Mesenchymal stem cell (in vitro differentiated cells and primary cell): Measurements from ENCODE around the gene COASY.
"Not testable (repeated sequence)": the region's sequence is repeated elsewhere in the genome, so short reads cannot be mapped to it uniquely, and the experiment has no call there.

Experiments
- DNase-seq: peaks from one replicate; pipeline ENCODE4 v3.0.0-alpha.2; 2013
- H2AFZ ChIP-seq: one replicate; pipeline ENCODE4 v1.6.1; 2013; ENCODE audit warnings: low read depth, mild to moderate bottlenecking, control low read depth, inconsistent platforms, low read length, moderate library complexity
- H2AK5ac ChIP-seq: 2 replicates; pipeline ENCODE4 v1.6.1; 2013; ENCODE audit warnings: low read length, moderate library complexity, mild to moderate bottlenecking, inconsistent platforms; ENCODE audit not compliant: severe bottlenecking
- H2BK120ac ChIP-seq: one replicate; pipeline ENCODE4 v1.6.1; 2013; ENCODE audit warnings: low read depth, mild to moderate bottlenecking, inconsistent platforms, low read length, moderate library complexity
- H2BK12ac ChIP-seq, 2 experiments: one replicate each; pipeline ENCODE4 v1.6.1; 2013; ENCODE audit warnings: inconsistent platforms in 2 of 2, low read length in 2 of 2, mild to moderate bottlenecking in 2 of 2, moderate library complexity in 2 of 2, control low read depth in 1 of 2
- H2BK15ac ChIP-seq: one replicate; pipeline ENCODE4 v1.6.1; 2013; ENCODE audit warnings: mild to moderate bottlenecking, low read depth, inconsistent platforms; ENCODE audit not compliant: poor library complexity, severe bottlenecking
- H2BK5ac ChIP-seq: 2 replicates; pipeline ENCODE4 v1.6.1; 2013; ENCODE audit warnings: low read depth, mild to moderate bottlenecking, low read length, control low read depth, inconsistent platforms; ENCODE audit not compliant: poor library complexity, severe bottlenecking
- H3K14ac ChIP-seq, 2 experiments: one replicate each; pipeline ENCODE4 v1.6.1; 2013; ENCODE audit warnings: inconsistent platforms in 2 of 2, low read length in 2 of 2, control low read depth in 1 of 2, mild to moderate bottlenecking in 1 of 2, moderate library complexity in 1 of 2
- H3K18ac ChIP-seq, 2 experiments: one replicate each; pipeline ENCODE4 v1.6.1; 2013; ENCODE audit warnings: inconsistent platforms in 2 of 2, low read length in 2 of 2, control low read depth in 1 of 2, low read depth in 1 of 2, mild to moderate bottlenecking in 1 of 2
- H3K23ac ChIP-seq, 2 experiments: one replicate each; pipeline ENCODE4 v1.6.1; 2013; ENCODE audit warnings: inconsistent platforms in 2 of 2, low read length in 2 of 2, mild to moderate bottlenecking in 2 of 2, moderate library complexity in 2 of 2, control low read depth in 1 of 2
- H3K27ac ChIP-seq: 2 replicates; pipeline ENCODE4 v1.5.1; 2013; ENCODE audit warnings: mild to moderate bottlenecking, moderate library complexity, low read length, control low read depth, inconsistent platforms; ENCODE audit not compliant: poor library complexity, severe bottlenecking
- H3K27me3 ChIP-seq, 2 experiments: 2 replicates each; pipeline versions ENCODE4 v1.6.1 to v1.7.0; 2013; ENCODE audit warnings: low read length in 2 of 2, mild to moderate bottlenecking in 2 of 2, moderate library complexity in 2 of 2, control low read depth in 1 of 2, inconsistent platforms in 1 of 2; ENCODE audit not compliant: control insufficient read depth in 1 of 2, insufficient read depth in 1 of 2
- H3K36me3 ChIP-seq, 2 experiments: 2 replicates each; pipeline versions ENCODE4 v1.6.1 to v1.7.0; 2013; ENCODE audit warnings: low read length in 2 of 2, control low read depth in 1 of 2, inconsistent platforms in 1 of 2, low read depth in 1 of 2, mild to moderate bottlenecking in 1 of 2; ENCODE audit not compliant: insufficient read depth in 2 of 2, control insufficient read depth in 1 of 2
- H3K4ac ChIP-seq, 2 experiments: one replicate each; pipeline ENCODE4 v1.6.1; 2013; ENCODE audit warnings: inconsistent platforms in 2 of 2, low read length in 2 of 2, mild to moderate bottlenecking in 2 of 2, moderate library complexity in 2 of 2, control low read depth in 1 of 2, low read depth in 1 of 2
- H3K4me1 ChIP-seq: 2 replicates; pipeline ENCODE4 v1.6.1; 2013; ENCODE audit warnings: low read depth, low read length, control low read depth; ENCODE audit not compliant: control insufficient read depth, insufficient read depth
- H3K4me2 ChIP-seq: 2 replicates; pipeline ENCODE4 v1.6.1; 2013; ENCODE audit warnings: low read length, mild to moderate bottlenecking, inconsistent platforms; ENCODE audit not compliant: poor library complexity, severe bottlenecking
- H3K4me3 ChIP-seq, 2 experiments: 2 replicates each; pipeline versions ENCODE4 v1.5.1 to v1.7.0; 2013; ENCODE audit warnings: low read length in 2 of 2, mild to moderate bottlenecking in 2 of 2, control low read depth in 1 of 2, low read depth in 1 of 2; ENCODE audit not compliant: insufficient read depth in 1 of 2
- H3K79me1 ChIP-seq: replicated peaks from 2 replicates; pipeline ENCODE4 v1.6.1; 2013; ENCODE audit warnings: mild to moderate bottlenecking, control low read depth, low read length, inconsistent platforms; ENCODE audit not compliant: poor library complexity, severe bottlenecking
- H3K9ac ChIP-seq: 2 replicates; pipeline ENCODE4 v1.7.0; 2013; ENCODE audit warnings: mild to moderate bottlenecking, low read length, moderate library complexity
- H3K9me3 ChIP-seq: 2 replicates; pipeline ENCODE4 v1.7.0; 2013; ENCODE audit warnings: mild to moderate bottlenecking, low read length; ENCODE audit not compliant: control insufficient read depth
- H4K8ac ChIP-seq: one replicate; pipeline ENCODE4 v1.6.1; 2013; ENCODE audit warnings: inconsistent platforms, mild to moderate bottlenecking, low read length, moderate library complexity
- H4K91ac ChIP-seq: one replicate; pipeline ENCODE4 v1.6.1; 2013; ENCODE audit warnings: mild to moderate bottlenecking, low read length, inconsistent platforms
- WGBS: methylation state at CpG from one replicate; pipeline ENCODE4 v1.1.7; 2013; ENCODE audit warnings: mixed read lengths; 5-methylcytosine and 5-hydroxymethylcytosine counted together

The COASY gene

GRCh38 chr17:42543190-42544079 is 18.5 kb upstream of the COASY start:
- no peak overlapping the region for H2BK15ac ChIP-seq
- H3K27me3 ChIP-seq, result peaks cover 0 to 5% of the 10 kb centered on the region in 2 experiments
- H4K8ac ChIP-seq, result peak overlapping the region; percentile 25
- no peak overlapping the region for H3K4me2 ChIP-seq
- no peak overlapping the region for H2AK5ac ChIP-seq
- no peak for DNase-seq
- H2AFZ ChIP-seq, result no peak overlapping the region
- no peak overlapping the region for H3K4me3 ChIP-seq
- H2BK120ac ChIP-seq, result no peak overlapping the region
- no peak overlapping the region for H3K18ac ChIP-seq
- H3K36me3 ChIP-seq, result peaks cover 57 to 66% of the 10 kb centered on the region in 2 experiments
- no peak overlapping the region for H3K14ac ChIP-seq
- no peaks in the 10 kb centered on the region for H3K9me3 ChIP-seq
- peaks cover 11% of the 10 kb centered on the region for H3K4me1 ChIP-seq
- peaks cover 17% of the 10 kb centered on the region for H3K79me1 ChIP-seq
- no peak overlapping the region for H2BK12ac ChIP-seq
- peak overlapping the region; percentile 53 for H4K91ac ChIP-seq
- no peak overlapping the region for H3K23ac ChIP-seq
- no peak overlapping the region for H3K27ac ChIP-seq
- 97% methylated on average over 38 of the region's 39 CpGs for WGBS
- peak overlapping the region in 1 of 2 experiments; percentile 31 for H3K4ac ChIP-seq
- no peak overlapping the region for H2BK5ac ChIP-seq
- H3K9ac ChIP-seq, result no peak overlapping the region

- no peaks in the 10 kb centered on the region for H3K9me3 ChIP-seq
- H3K4me2 ChIP-seq, result no peak overlapping the region
- peaks cover 44 to 51% of the 10 kb centered on the region in 2 experiments for H3K36me3 ChIP-seq
- H4K91ac ChIP-seq, result no peak overlapping the region
- H3K27ac ChIP-seq, result no peak overlapping the region
- H3K14ac ChIP-seq, result no peak overlapping the region
- no peak overlapping the region for H4K8ac ChIP-seq
- H3K79me1 ChIP-seq, result peaks cover 15% of the 10 kb centered on the region
- H3K18ac ChIP-seq, result no peak overlapping the region
- no peak overlapping the region for H2AK5ac ChIP-seq
- no peak overlapping the region for H3K4ac ChIP-seq
- DNase-seq, result no peak
- H2BK12ac ChIP-seq, result no peak overlapping the region
- H3K9ac ChIP-seq, result no peak overlapping the region
- peaks cover 0 to 5% of the 10 kb centered on the region in 2 experiments for H3K27me3 ChIP-seq
- no peak overlapping the region for H2BK5ac ChIP-seq
- H3K4me1 ChIP-seq, result peaks cover 12% of the 10 kb centered on the region
- H3K4me3 ChIP-seq, result no peak overlapping the region
- WGBS, result 79% methylated on average over 8 of the region's 8 CpGs
- H3K23ac ChIP-seq, result no peak overlapping the region
- H2BK15ac ChIP-seq, result no peak overlapping the region
- H2BK120ac ChIP-seq, result no peak overlapping the region
- no peak overlapping the region for H2AFZ ChIP-seq
Measured at GRCh38 chr17:42544874-42545283, 17.1 kb upstream of the COASY start.

- not testable (repeated sequence) for H4K8ac ChIP-seq, H2BK15ac ChIP-seq, H3K4me3 ChIP-seq, DNase-seq, H3K27ac ChIP-seq, H3K4ac ChIP-seq, H3K4me2 ChIP-seq, H2AFZ ChIP-seq, H3K23ac ChIP-seq, H3K9ac ChIP-seq, H3K14ac ChIP-seq, H2BK120ac ChIP-seq, H3K9me3 ChIP-seq, H2AK5ac ChIP-seq, H3K27me3 ChIP-seq, H3K18ac ChIP-seq, H2BK5ac ChIP-seq, H2BK12ac ChIP-seq
- Histone ChIP-seq H3K36me3 (peaks cover 40 to 45% of the 10 kb centered on the region in 2 experiments), H4K91ac (peak overlapping the region; percentile 20), H3K79me1 (peaks cover 17% of the 10 kb centered on the region), H3K4me1 (peaks cover 12% of the 10 kb centered on the region)
- 93% methylated on average over 4 of the region's 9 CpGs for WGBS
Measured at GRCh38 chr17:42545755-42546505, 16.0 kb upstream of the COASY start.

- WGBS, result 94% methylated on average over 23 of the region's 23 CpGs
- Histone ChIP-seq H3K4me3 (no peak overlapping the region), H3K14ac (no peak overlapping the region), H2BK15ac (no peak overlapping the region), H3K4me1 (peaks cover 12% of the 10 kb centered on the region), H3K27me3 (peaks cover 0 to 5% of the 10 kb centered on the region in 2 experiments), H3K4me2 (no peak overlapping the region), H3K4ac (no peak overlapping the region), H3K18ac (no peak overlapping the region), H4K8ac (no peak overlapping the region), H2BK12ac (no peak overlapping the region), H3K9ac (no peak overlapping the region), H3K36me3 (peaks cover 31 to 37% of the 10 kb centered on the region in 2 experiments), H4K91ac (no peak overlapping the region), H2AFZ (no peak overlapping the region), H2AK5ac (no peak overlapping the region), H2BK5ac (no peak overlapping the region), H3K79me1 (peaks cover 19% of the 10 kb centered on the region), H3K9me3 (no peaks in the 10 kb centered on the region), H3K27ac (no peak overlapping the region), H2BK120ac (no peak overlapping the region), H3K23ac (no peak overlapping the region)
- DNase-seq, result no peak
Measured at GRCh38 chr17:42547001-42547461, 14.9 kb upstream of the COASY start.
